BLaER1 (cell line): ENCODE measurements around the gene OSTF1.

Source experiments
- H3K27ac ChIP-seq: shearing (Covaris generic); formaldehyde crosslinking; 2 replicates; pipeline ENCODE4 v1.8.1; 2022
- H3K27me3 ChIP-seq: shearing (Covaris generic); formaldehyde crosslinking; 2 replicates; pipeline ENCODE4 v1.8.1; 2022
- H3K36me3 ChIP-seq: shearing (Covaris generic); formaldehyde crosslinking; 2 replicates; pipeline ENCODE4 v1.8.1; 2022
- H3K4me1 ChIP-seq: shearing (Covaris generic); formaldehyde crosslinking; 2 replicates; pipeline ENCODE4 v1.8.1; 2022
- H3K4me2 ChIP-seq: shearing (Covaris generic); formaldehyde crosslinking; 2 replicates; pipeline ENCODE4 v1.8.1; 2022
- H3K4me3 ChIP-seq: shearing (Covaris generic); formaldehyde crosslinking; 2 replicates; pipeline ENCODE4 v1.8.1; 2022
- H3K9ac ChIP-seq: shearing (Covaris generic); formaldehyde crosslinking; 2 replicates; pipeline ENCODE4 v1.8.1; 2022
- H3K9me3 ChIP-seq: shearing (Covaris generic); formaldehyde crosslinking; 2 replicates; pipeline ENCODE4 v1.8.1; 2022
- H4K20me1 ChIP-seq: shearing (Covaris generic); formaldehyde crosslinking; 2 replicates; pipeline ENCODE4 v1.8.1; 2022
- Cebpa-rat ChIP-seq: shearing (Covaris generic); IDR thresholded peaks from 2 replicates; pipeline ENCODE4 v1.8.1; 2022

OSTF1 gene

DNA sequence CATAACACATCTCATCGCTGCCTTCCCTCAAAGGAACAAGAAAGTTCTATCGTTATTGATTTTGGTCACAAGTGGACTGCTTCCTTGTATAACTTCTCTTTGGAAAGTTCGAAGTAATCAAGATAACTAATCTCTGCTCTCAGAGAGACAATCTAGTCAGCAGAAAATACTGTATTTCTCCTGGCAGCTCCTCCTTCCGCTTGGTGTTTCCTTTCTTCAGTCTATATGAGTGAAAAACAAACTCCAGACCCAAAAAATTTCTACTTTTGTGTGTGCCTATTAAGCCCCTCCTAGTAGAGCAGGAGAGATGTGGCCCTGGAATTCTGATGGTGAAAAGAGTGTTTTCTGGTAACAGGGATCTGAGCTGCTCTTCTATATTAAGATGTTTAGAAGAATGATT is 24.5 kb downstream of the OSTF1 start:
- H3K4me3 ChIP-seq = no peak overlapping the region
- no peak overlapping the region for H3K9ac ChIP-seq
- H3K9me3 ChIP-seq = no peaks in the 10 kb centered on the region
- TF ChIP-seq Cebpa-rat = no peak
- H3K4me1 ChIP-seq = no peaks in the 10 kb centered on the region
- H4K20me1 ChIP-seq = peaks cover 24% of the 10 kb centered on the region
- no peak overlapping the region for H3K4me2 ChIP-seq
- no peaks in the 10 kb centered on the region for H3K27me3 ChIP-seq
- H3K36me3 ChIP-seq = peaks cover 4% of the 10 kb centered on the region
- no peak overlapping the region for H3K27ac ChIP-seq

DNA sequence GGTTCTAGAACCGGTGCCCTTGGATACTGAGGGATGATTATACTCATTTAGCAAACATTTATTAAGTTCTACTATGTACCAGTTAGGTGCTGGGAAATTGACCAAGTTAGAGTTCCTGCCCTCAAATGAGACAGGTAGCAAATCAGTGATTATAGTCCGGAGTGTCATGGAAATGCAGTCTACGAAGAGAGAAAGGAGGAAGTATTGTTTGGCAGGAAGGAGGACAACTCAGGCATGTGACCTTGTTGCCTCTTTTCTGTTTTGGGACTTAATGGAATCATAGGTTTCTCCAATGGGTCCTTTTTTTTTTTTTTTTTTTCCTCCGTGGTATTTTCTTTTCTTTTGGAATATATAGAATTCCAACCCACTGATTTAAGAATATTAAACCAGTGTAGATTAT is 28.0 kb downstream of the OSTF1 start:
- Histone ChIP-seq H3K36me3 (peaks cover 35% of the 10 kb centered on the region), H3K27me3 (no peaks in the 10 kb centered on the region), H3K4me2 (no peak overlapping the region), H3K4me1 (no peaks in the 10 kb centered on the region), H4K20me1 (peaks cover 14% of the 10 kb centered on the region), H3K27ac (no peak overlapping the region), H3K9ac (no peak overlapping the region), H3K4me3 (no peak overlapping the region), H3K9me3 (peaks cover 15% of the 10 kb centered on the region)
- no peak for TF ChIP-seq Cebpa-rat

DNA sequence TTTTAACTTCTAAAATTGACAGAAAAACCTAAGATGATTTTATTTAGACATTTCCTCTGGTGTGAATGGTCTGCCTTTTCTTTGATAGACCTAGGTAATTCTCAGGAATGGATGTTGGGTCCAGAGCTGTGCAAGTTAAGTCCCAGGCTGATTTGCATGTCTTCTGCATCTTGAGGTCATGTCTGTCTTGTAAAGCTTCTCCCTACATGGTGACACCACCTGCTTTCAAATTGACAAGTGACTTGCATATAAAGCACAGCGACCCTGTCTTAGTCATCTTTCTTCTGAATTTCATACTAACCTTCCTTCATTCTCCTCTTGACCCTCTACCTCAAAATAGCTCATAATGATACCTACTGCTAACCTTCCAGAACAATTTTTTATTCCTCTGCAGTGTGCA is 29.2 kb downstream of the OSTF1 start:
- no peaks in the 10 kb centered on the region for H3K4me1 ChIP-seq
- H3K27me3 ChIP-seq = no peaks in the 10 kb centered on the region
- H3K4me2 ChIP-seq = no peak overlapping the region
- peaks cover 14% of the 10 kb centered on the region for H4K20me1 ChIP-seq
- peaks cover 43% of the 10 kb centered on the region for H3K36me3 ChIP-seq
- no peak overlapping the region for H3K4me3 ChIP-seq
- no peak overlapping the region for H3K27ac ChIP-seq
- H3K9me3 ChIP-seq = peaks cover 15% of the 10 kb centered on the region
- H3K9ac ChIP-seq = no peak overlapping the region
- no peak for TF ChIP-seq Cebpa-rat

DNA sequence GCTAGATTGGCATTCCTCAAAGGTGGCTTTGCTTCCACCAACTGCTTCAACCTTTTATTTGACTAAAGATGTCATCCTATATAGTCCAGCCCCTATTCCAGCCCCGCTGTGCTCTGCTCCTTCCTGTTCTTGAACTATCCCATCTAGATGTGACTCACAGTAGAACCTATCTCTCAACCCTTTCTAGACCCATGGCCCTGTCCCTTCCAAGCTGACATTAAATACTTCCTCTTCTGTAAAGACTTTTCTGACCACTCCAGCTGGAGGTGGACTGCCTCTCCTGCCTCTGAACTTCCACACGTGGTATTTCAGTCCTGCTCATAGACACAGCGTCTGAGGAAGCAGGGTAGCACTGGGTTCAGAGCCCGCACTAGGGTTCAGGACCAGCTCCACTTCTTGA is 32.4 kb downstream of the OSTF1 start:
- Histone ChIP-seq H3K27me3 (no peaks in the 10 kb centered on the region), H3K4me3 (no peak overlapping the region), H3K9me3 (peaks cover 15% of the 10 kb centered on the region), H4K20me1 (peaks cover 4% of the 10 kb centered on the region; the same call in 1 of the 2 replicates), H3K4me2 (no peak overlapping the region), H3K9ac (no peak overlapping the region), H3K27ac (no peak overlapping the region), H3K36me3 (peaks cover 43% of the 10 kb centered on the region), H3K4me1 (no peaks in the 10 kb centered on the region)
- TF ChIP-seq Cebpa-rat = no peak

DNA sequence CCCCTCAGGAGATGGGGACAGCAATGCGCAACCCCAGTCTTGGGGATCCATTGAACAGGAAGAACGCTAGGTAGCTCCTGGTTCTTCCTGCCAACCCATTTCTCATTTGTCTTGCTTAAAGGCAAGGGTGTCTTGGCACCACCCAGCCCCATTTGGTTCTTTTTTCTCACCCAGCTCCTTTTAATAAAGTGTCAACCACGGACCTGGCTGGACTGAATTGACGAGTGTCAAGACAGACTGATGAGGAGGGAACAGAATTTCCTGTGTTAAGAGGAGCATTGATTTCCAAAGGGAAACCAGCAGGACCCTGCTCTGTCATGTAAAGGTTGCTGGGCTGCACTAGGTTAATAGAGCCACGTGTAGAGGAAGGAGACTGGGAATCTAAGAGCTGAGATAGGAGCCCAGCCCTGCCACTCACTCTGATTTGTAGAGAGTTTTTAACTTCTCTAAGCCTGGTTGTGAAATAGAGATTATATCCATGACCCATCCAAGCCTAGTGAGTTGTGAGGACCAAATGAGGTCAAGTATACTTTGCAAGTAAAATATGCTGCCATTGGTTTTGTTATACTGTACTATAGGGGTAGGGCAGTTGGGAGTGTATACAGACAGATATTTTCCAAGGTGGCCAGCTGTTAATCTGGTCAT is 33.7 kb downstream of the OSTF1 start:
- Histone ChIP-seq H3K36me3 (peaks cover 43% of the 10 kb centered on the region), H3K27ac (no peak overlapping the region), H3K4me2 (no peak overlapping the region), H4K20me1 (peaks cover 4% of the 10 kb centered on the region; the same call in 1 of the 2 replicates), H3K4me1 (no peaks in the 10 kb centered on the region), H3K9me3 (peaks cover 15% of the 10 kb centered on the region), H3K27me3 (no peaks in the 10 kb centered on the region), H3K4me3 (no peak overlapping the region), H3K9ac (no peak overlapping the region)
- TF ChIP-seq Cebpa-rat = no peak

DNA sequence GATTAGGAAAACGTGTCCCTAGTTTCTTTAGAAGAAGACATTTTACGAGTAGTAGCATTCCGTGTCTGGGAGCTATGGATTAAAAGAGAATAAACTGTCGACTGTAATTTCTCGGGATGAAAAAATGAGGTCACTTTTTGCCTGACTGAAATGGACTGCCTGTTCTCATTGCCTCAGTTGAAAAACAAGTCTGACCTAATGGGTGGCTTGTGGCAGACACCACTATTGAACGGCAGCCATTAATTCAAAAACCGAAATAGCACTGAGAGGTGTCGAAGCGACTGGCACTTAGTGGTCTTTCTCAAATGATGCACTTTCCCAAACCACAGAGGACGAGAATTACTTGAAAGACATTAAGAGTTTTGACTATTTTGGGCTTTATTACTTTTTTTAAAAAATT is 35.4 kb downstream of the OSTF1 start:
- Histone ChIP-seq H3K4me1 (no peaks in the 10 kb centered on the region), H3K4me2 (no peak overlapping the region), H3K27me3 (no peaks in the 10 kb centered on the region), H3K4me3 (no peak overlapping the region), H4K20me1 (peaks cover 4% of the 10 kb centered on the region; the same call in 1 of the 2 replicates), H3K9me3 (peaks cover 8% of the 10 kb centered on the region), H3K36me3 (peaks cover 32% of the 10 kb centered on the region), H3K9ac (no peak overlapping the region), H3K27ac (no peak overlapping the region)
- TF ChIP-seq Cebpa-rat = no peak

DNA sequence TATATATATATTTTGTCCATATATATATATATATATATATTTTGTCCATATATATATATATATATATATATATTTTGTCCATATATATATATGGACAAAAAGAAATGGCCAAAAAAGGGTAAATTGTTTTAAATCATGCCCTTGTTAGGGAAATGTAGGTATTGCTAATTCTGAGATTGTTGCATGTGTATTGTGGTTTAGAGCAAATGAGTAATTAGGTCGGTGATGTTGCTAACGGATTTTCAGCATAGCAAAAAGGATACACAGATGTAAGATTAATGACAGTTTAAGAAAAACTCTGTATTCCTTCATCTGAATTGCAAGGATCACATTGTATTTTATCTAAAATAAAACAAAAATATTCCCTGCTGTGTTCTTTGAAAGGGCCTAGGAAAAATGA is 40.2 kb downstream of the OSTF1 start:
- Histone ChIP-seq H3K27ac (no peak overlapping the region), H3K9me3 (no peaks in the 10 kb centered on the region)
- TF ChIP-seq Cebpa-rat = no peak

DNA sequence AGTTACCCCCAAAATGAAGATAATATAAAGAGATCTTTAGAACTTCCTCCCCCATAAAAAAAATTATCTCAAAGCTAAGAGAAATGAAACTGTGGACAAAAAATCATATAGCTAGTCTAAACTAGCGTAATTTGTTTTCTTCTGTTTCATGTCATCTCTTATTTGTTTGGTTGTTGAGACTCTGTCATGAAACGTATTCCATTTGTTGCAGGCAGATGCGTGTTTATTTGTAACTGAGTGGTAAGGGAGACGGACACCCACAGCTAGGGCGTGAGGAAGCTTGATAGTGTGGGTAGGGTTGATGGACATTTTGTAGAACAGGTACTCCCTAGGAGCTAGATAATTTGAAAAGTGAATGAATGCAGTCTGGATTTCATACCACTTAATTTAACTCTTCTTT is 41.9 kb downstream of the OSTF1 start:
- Histone ChIP-seq H3K4me2 (no peak overlapping the region), H4K20me1 (no peaks in the 10 kb centered on the region), H3K4me1 (no peaks in the 10 kb centered on the region), H3K9me3 (no peaks in the 10 kb centered on the region), H3K36me3 (peaks cover 38% of the 10 kb centered on the region), H3K4me3 (no peak overlapping the region), H3K27me3 (no peaks in the 10 kb centered on the region), H3K9ac (no peak overlapping the region), H3K27ac (no peak overlapping the region)
- no peak for TF ChIP-seq Cebpa-rat

More for the DNA sequence above, 40.2 kb downstream of the OSTF1 start:
- H3K4me3 ChIP-seq = no peak overlapping the region
- H3K36me3 ChIP-seq = peaks cover 34% of the 10 kb centered on the region
- H3K27me3 ChIP-seq = no peaks in the 10 kb centered on the region
- H3K9ac ChIP-seq = no peak overlapping the region
- H3K4me2 ChIP-seq = no peak overlapping the region
- H3K4me1 ChIP-seq = no peaks in the 10 kb centered on the region
- H4K20me1 ChIP-seq = peaks cover 4% of the 10 kb centered on the region; the same call in 1 of the 2 replicates

DNA sequence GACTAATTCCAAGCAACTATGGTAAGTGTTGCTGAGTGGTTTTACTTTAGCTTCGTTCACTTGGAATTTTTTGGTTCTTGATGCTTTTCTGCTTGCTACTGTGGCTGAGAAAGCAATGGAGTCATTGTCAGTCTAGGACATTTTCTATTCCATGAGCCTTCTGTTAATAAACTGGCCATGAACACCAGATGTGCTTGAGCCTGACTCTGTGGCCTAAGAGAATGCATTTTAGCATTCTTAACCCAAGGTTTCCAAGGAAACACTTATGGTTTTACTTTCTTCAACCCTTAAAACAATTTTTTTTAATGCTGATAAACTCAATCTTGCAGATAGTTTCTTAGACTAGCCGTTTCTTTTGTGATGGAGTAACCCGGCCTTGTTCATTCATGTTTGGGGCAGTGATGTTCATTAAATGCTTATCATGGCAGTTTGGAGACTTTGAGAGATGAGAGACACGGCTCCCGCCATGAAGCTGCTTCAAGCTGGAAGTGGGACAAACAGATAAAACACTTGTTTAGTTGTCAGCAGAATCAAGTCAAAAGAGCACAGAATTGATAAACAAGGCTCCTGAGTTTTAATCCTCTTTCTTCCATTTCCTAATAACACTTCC is 42.4 kb downstream of the OSTF1 start:
- Histone ChIP-seq H4K20me1 (no peaks in the 10 kb centered on the region), H3K4me2 (no peak overlapping the region), H3K36me3 (peaks cover 41% of the 10 kb centered on the region)

DNA sequence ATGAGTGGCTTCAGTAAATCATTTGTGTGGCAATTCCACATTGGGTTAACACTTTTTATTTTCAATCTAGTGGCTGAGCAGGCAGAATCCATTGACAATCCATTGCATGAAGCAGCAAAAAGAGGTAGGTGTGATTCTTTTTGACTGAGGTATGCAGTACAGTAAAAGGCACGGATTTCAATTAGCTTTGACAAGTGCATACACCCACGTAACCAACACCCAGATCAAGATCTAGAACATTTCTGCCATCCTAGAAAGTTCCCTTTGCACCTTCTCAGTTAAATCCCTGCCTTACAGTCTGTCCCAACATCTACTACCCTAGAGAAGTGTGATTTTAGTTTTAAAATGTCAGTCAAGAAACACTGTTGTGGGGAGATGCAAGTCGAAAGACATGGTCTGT is 43.4 kb downstream of the OSTF1 start:
- Histone ChIP-seq H3K4me2 (no peak overlapping the region), H3K36me3 (peaks cover 51% of the 10 kb centered on the region), H3K27me3 (no peaks in the 10 kb centered on the region), H3K27ac (no peak overlapping the region), H3K4me3 (no peak overlapping the region), H4K20me1 (no peaks in the 10 kb centered on the region), H3K9me3 (no peaks in the 10 kb centered on the region), H3K9ac (no peak overlapping the region), H3K4me1 (no peaks in the 10 kb centered on the region)
- no peak for TF ChIP-seq Cebpa-rat

More for the DNA sequence above, 42.4 kb downstream of the OSTF1 start:
- H3K27me3 ChIP-seq = no peaks in the 10 kb centered on the region
- H3K4me1 ChIP-seq = no peaks in the 10 kb centered on the region
- H3K9me3 ChIP-seq = no peaks in the 10 kb centered on the region
- H3K9ac ChIP-seq = no peak overlapping the region
- no peak overlapping the region for H3K4me3 ChIP-seq
- no peak overlapping the region for H3K27ac ChIP-seq
- no peak for TF ChIP-seq Cebpa-rat
